ENCODE results near the gene ZNF70. TPM values are rescaled to one million over a fixed set of nuclear protein-coding genes. Genes with fewer than 3 reads are reported as not detected.

ZNF70 gene
- total RNA-seq, 2 donors from 2014 or later, result 8.4 to 13.8 TPM

DNA sequence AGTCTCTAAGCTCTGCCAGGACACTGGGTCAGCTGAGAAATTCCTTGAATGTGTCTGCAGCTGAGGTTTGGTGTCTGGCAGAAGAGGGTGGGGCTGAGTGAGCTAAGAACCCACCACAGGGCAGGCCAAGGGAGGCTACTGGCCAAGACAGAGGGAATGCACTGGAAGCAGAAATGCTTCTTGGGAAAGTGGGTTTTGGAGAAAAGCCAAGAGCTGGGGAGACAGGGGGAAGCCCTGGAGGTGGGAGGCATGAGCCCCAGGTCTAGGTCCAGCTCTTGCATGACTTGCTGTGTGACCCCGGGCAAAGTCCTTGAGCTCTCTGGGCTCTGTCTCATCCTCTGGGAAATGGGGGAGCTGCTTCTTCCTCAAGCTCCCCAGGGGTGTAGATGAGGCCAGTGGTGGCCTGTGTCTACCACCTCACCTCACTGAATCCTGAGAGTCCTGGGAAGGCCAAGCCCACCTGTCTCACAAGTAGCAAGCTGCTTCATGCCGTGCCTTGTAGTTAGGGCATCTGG is 24.1 kb upstream of the ZNF70 start:
- Histone ChIP-seq H3K27me3 (replicated peaks; ENCODE audit: insufficient read depth) (no peaks in the 10 kb centered on the region), H3K4me1 (ENCODE audit: control insufficient read depth in 1 of 2, low read depth in 2 of 2) (peaks cover 3 to 30% of the 10 kb centered on the region in 2 donors), H3K36me3 (no peaks in the 10 kb centered on the region), H3K9me3 (no peaks in the 10 kb centered on the region), H3K27ac (no peak overlapping the region), H3K4me3 (no peak overlapping the region)
- DNase-seq (ENCODE audit: low spot score) (no peak), ATAC-seq (ENCODE audit: insufficient number of reproducible peaks, low FRiP score, low read depth) (no peak)
- TF ChIP-seq, protein P1, sequence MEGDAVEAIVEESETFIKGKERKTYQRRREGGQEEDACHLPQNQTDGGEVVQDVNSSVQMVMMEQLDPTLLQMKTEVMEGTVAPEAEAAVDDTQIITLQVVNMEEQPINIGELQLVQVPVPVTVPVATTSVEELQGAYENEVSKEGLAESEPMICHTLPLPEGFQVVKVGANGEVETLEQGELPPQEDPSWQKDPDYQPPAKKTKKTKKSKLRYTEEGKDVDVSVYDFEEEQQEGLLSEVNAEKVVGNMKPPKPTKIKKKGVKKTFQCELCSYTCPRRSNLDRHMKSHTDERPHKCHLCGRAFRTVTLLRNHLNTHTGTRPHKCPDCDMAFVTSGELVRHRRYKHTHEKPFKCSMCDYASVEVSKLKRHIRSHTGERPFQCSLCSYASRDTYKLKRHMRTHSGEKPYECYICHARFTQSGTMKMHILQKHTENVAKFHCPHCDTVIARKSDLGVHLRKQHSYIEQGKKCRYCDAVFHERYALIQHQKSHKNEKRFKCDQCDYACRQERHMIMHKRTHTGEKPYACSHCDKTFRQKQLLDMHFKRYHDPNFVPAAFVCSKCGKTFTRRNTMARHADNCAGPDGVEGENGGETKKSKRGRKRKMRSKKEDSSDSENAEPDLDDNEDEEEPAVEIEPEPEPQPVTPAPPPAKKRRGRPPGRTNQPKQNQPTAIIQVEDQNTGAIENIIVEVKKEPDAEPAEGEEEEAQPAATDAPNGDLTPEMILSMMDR (IDR thresholded peaks at IDR 0.05), result no peak

DNA sequence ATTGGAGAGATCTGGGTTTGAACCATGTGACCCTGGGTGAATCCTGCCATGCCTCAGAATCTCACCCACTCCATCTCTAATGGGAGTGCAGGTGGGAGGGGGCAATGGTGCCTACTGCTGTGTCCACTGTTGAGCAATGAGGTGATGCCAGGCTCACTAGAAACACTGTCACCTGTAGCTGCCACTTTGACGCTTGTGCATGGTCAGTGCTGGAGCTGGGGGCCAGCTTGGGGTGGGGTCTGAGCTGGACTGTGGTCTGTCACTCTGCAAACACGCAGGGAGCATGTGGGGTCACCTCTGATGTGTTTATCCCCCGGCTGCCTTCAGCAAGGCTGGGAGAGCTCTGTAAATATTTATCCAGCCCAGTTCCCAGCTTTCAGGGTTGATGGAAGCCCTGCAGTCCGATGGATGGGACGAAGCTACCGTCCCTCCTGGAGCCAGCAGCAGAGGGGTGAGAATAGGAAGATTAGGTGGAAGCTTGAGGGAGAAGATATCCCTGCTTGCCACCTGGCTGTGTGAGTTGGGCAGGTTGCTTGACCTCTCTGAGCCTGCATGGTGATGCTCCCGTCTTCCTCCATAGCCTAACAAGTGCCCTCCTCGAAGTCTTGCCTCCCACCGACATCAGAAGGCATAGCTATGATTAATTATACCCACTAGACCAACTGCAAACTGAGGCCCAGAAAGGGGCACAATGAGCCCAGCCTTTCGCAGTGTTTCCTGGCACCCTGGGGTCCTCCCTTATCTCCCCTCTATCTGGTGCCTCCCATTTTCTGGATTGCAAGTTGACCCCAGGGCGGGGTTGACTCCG is 23.4 kb upstream of the ZNF70 start:
- no peak for ATAC-seq (ENCODE audit: insufficient number of reproducible peaks, low FRiP score, low read depth)
- H3K9me3 ChIP-seq, result no peaks in the 10 kb centered on the region
- H3K27ac ChIP-seq, result no peak overlapping the region
- no peak overlapping the region for H3K4me3 ChIP-seq
- no peaks in the 10 kb centered on the region for H3K36me3 ChIP-seq
- peaks cover 3 to 30% of the 10 kb centered on the region in 2 donors for H3K4me1 ChIP-seq (ENCODE audit: control insufficient read depth in 1 of 2, low read depth in 2 of 2)
- TF ChIP-seq, protein P1 (IDR thresholded peaks at IDR 0.05), result no peak
- no peaks in the 10 kb centered on the region for H3K27me3 ChIP-seq (replicated peaks; ENCODE audit: insufficient read depth)
- no peak for DNase-seq (ENCODE audit: low spot score)

DNA sequence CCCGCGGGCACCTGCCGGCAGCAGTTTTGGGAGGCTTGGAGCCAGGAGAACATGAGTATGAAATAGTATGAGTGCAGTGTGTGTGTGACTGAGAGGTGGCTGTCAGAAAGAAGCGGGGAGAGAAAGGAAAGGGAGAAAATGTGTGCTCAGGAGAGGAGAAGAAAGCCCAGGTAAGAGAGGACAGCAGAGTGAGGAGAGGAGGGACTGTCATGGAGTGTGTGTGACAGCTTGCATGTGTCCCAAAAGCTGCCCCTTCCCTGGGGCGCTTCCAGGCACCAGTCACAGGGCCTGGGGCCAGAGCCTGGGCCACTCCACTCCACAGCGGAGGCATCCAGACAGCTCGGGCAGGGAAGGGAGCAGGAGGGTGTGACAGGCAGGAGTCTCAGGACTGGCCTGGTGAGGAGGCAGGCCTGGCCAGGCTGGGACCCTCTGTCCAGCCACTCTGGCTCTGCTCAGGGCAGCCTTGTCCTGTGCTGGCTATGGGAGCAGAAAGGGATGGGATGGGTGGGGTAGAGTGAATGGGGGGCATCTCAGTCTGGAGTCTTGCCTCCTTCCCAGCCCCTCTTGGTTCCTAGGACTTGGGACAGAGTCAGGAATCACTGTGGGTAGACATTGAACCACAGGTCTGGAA is 22.7 kb upstream of the ZNF70 start:
- Histone ChIP-seq H3K27ac (no peak overlapping the region), H3K36me3 (no peaks in the 10 kb centered on the region), H3K27me3 (replicated peaks; ENCODE audit: insufficient read depth) (no peaks in the 10 kb centered on the region), H3K4me1 (ENCODE audit: control insufficient read depth in 1 of 2, low read depth in 2 of 2) (peaks cover 3 to 37% of the 10 kb centered on the region in 2 donors), H3K4me3 (peak overlapping the region; percentile 80), H3K9me3 (no peaks in the 10 kb centered on the region)
- no peak for ATAC-seq (ENCODE audit: insufficient number of reproducible peaks, low FRiP score, low read depth)
- no peak for DNase-seq (ENCODE audit: low spot score)
- TF ChIP-seq, protein P1 (IDR thresholded peaks at IDR 0.05), result no peak

DNA sequence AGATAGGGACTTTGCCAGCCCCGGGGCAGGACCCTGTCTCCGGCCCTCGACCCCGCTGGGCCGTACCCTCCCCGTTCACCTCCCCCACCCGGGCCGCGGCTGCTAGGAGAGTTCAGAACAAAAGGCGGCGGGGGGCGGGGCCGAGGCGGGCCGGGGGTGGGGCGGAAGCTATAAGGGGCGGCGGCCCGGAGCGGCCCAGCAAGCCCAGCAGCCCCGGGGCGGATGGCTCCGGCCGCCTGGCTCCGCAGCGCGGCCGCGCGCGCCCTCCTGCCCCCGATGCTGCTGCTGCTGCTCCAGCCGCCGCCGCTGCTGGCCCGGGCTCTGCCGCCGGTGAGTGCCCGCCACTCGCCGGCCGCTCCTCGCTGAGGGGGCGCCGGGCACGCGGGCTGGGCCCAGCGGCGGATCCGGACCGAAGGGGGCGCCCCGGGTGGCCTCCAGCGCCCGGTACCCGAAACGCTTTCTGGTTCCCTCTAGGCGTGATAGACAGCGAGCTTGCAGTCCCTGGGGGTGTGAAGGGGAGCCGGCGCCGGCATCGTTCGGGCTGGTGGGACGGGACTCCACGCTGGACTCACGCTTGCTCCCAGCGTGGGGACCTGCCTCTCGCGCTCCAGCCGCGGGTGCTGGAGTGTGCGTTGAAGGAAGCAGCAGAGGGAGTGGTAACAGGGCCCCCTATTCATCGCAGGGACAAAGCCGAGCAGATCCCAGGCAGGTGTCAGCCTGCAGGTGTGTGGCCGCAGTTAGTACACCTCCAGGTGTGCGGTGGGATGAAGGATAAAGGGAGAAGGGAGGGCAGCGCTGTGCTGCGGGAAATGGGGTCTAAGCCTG is 21.9 kb upstream of the ZNF70 start, which contains the start of gene MMP11:
MMP11 (plus strand) TSS at position 201 of the 825 bp plus-strand sequence; CDS start at position 223, 22 bp downstream.
- no peak for DNase-seq (ENCODE audit: low spot score)
- Histone ChIP-seq H3K36me3 (no peaks in the 10 kb centered on the region), H3K4me3 (peak within 1 kb of the TSS; percentile 80), H3K9me3 (no peaks in the 10 kb centered on the region), H3K4me1 (ENCODE audit: control insufficient read depth in 1 of 2, low read depth in 2 of 2) (peaks cover 3 to 40% of the 10 kb centered on the region in 2 donors), H3K27ac (no peak within 1 kb of the TSS), H3K27me3 (replicated peaks; ENCODE audit: insufficient read depth) (no peaks in the 10 kb centered on the region)
- no peak for ATAC-seq (ENCODE audit: insufficient number of reproducible peaks, low FRiP score, low read depth)
- TF ChIP-seq, protein P1 (IDR thresholded peaks at IDR 0.05), result no peak
